SHP77 treated with DMSO at 0.1 percent for 48 hours (cell line): ENCODE data around the gene SHF.
"Not testable (repeated sequence)": the region's sequence is repeated elsewhere in the genome, so short reads cannot be mapped to it uniquely, and the experiment has no call there.

Experiments used
- DNase-seq: peaks from one replicate; lab custom pipeline; 2025; lab: John Stamatoyannopoulos, UW

The SHF gene

GRCh38 chr15:45187894-45188830, at the start of gene SHF:
Gene SHF, minus strand, starts transcription at chr15:45187966. Its CDS starts 15 bp downstream, at chr15:45187951.
- DNase-seq: peak; percentile 31

- DNase-seq: not testable (repeated sequence)
These were observed 49.0 kb upstream of the SHF start for GRCh38 chr15:45236806-45237205.

- no peak for DNase-seq
These were observed 46.9 kb upstream of the SHF start for GRCh38 chr15:45234562-45235235.

- DNase-seq: no peak
These were observed 44.2 kb upstream of the SHF start for GRCh38 chr15:45231864-45232562.

GRCh38 chr15:45231132-45231531, 43.4 kb upstream of the SHF start:
- no peak for DNase-seq

GRCh38 chr15:45230245-45230965, 42.6 kb upstream of the SHF start:
- DNase-seq: no peak

GRCh38 chr15:45228931-45229330, 41.2 kb upstream of the SHF start:
- DNase-seq: no peak

GRCh38 chr15:45225506-45226273, 37.9 kb upstream of the SHF start:
- DNase-seq: no peak

- DNase-seq: no peak
These were observed 37.0 kb upstream of the SHF start for GRCh38 chr15:45224621-45225217.

- no peak for DNase-seq
These were observed 34.2 kb upstream of the SHF start for GRCh38 chr15:45221967-45222366.

- no peak for DNase-seq
These were observed 33.4 kb upstream of the SHF start for GRCh38 chr15:45221053-45221599.

GRCh38 chr15:45212493-45212892, 24.7 kb upstream of the SHF start:
- no peak for DNase-seq

GRCh38 chr15:45205192-45205591, 17.4 kb upstream of the SHF start:
- DNase-seq: peak; percentile 42

GRCh38 chr15:45203182-45203581, 15.4 kb upstream of the SHF start:
- no peak for DNase-seq

GRCh38 chr15:45201869-45202268, 14.1 kb upstream of the SHF start:
- no peak for DNase-seq

- no peak for DNase-seq
These were observed 13.7 kb upstream of the SHF start for GRCh38 chr15:45201557-45201859.

- DNase-seq: peak; percentile 78
These were observed 13.2 kb upstream of the SHF start for GRCh38 chr15:45200799-45201556.

- peak; percentile 94 for DNase-seq
These were observed 12.4 kb upstream of the SHF start for GRCh38 chr15:45200001-45200798.
